ENCODE measurements around the gene NAV2. TPM values are rescaled to one million over a fixed set of nuclear protein-coding genes. Genes with fewer than 3 reads are reported as not detected.

Gene NAV2
- polyA plus RNA-seq, 1 experiment: 5.1 TPM

DNA sequence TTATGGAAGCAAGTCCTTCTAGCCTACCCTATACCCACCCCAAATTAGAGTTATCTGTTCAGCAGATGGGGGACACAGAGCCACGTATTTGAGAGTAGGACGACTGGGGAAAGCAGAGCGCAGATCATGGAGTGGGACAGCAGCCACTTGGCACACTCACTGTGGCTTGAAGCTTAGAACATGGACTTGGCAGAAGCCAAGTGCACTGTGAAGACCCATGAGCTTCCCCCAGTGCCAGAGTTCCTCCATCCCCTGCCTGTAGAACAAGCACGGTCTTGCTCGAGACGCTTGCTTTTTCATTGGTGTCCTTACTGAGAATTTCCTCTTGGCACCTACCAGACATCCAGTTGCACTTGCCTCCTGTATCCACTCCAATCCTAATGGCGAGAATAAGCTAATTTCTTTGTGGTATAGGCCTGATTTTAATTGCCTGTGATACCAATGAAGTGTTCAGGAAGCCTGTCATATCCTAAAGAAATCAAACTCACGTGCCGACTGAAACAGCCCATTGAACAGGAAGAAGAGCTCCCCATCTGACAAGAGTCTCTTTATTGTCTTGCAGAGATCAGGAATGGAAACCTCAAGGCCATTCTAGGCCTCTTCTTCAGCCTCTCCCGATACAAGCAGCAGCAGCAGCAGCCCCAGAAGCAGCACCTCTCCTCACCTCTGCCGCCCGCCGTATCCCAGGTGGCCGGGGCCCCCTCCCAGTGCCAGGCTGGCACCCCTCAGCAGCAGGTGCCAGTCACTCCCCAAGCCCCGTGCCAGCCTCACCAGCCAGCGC is 166.9 kb downstream of the NAV2 start:
- Histone ChIP-seq H3K4me3 (ENCODE audit: low read depth, low read length) (no peak overlapping the region), H3K27me3 (ENCODE audit: control insufficient read depth, insufficient read depth, low read length) (no peaks in the 10 kb centered on the region), H3K9me3 (ENCODE audit: control insufficient read depth, insufficient read depth, low read length) (no peaks in the 10 kb centered on the region), H3K27ac (ENCODE audit: low read depth, low read length) (no peak overlapping the region)
- POLR2A ChIA-PET: no interaction called here
- TF ChIP-seq CTCF (IDR thresholded peaks at IDR 0.05; ENCODE audit: low read depth, low read length): no peak
- CTCF ChIA-PET: interaction anchor here (1.2 kb wide), 1 partner anchor 25 kb away, joined by 3 read pairs; no protein-coding TSS in a partner anchor
- DNase-seq (ENCODE audit: low read depth, low spot score): no peak

DNA sequence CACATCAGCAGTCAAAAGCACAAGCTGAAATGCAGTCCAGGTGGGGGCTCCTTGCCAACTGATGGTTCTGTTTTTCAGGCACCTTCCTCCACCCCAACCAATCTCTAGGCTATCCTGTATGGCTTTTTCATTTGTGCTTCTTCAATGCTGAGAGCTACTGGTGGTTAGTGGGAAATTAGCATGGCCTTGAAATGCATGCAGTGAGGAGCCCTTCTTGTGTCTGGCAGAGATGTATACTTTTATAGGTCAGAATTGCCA is 167.4 kb downstream of the NAV2 start:
- CTCF ChIA-PET: no interaction called here

DNA sequence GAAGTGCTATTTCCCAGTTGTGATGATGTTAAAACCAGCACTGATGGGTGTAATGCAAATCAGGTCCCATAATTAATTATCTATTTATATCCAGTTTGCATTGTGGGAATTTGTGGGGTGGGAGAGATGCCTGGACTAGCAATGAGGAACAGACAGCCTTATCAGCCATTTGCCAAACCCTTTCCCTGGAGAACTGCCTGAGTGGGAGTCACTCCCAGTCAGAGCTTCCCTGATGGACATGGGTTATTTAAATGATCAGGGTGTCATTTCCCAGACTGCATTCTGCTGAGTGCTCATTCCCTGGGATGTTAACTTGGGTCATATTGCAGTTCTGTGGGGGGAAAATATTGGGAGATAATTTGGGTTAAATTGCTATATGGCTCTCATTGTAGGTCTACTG is 168.5 kb downstream of the NAV2 start:
- H3K27me3 ChIP-seq (ENCODE audit: control insufficient read depth, insufficient read depth, low read length): no peaks in the 10 kb centered on the region
- no peak for DNase-seq (ENCODE audit: low read depth, low spot score)
- no peaks in the 10 kb centered on the region for H3K9me3 ChIP-seq (ENCODE audit: control insufficient read depth, insufficient read depth, low read length)
- H3K4me3 ChIP-seq (ENCODE audit: low read depth, low read length): no peak overlapping the region
- TF ChIP-seq CTCF (IDR thresholded peaks at IDR 0.05; ENCODE audit: low read depth, low read length): no peak
- H3K27ac ChIP-seq (ENCODE audit: low read depth, low read length): no peak overlapping the region
- CTCF ChIA-PET: interaction anchor here (1.8 kb wide), 1 partner anchor 22 kb away, joined by 7 read pairs; no protein-coding TSS in a partner anchor
- POLR2A ChIA-PET: no interaction called here

More for the DNA sequence above, 167.4 kb downstream of the NAV2 start:
- POLR2A ChIA-PET: no interaction called here
- no peak for DNase-seq (ENCODE audit: low read depth, low spot score)
- no peak for TF ChIP-seq CTCF (IDR thresholded peaks at IDR 0.05; ENCODE audit: low read depth, low read length)
- no peaks in the 10 kb centered on the region for H3K27me3 ChIP-seq (ENCODE audit: control insufficient read depth, insufficient read depth, low read length)
- no peak overlapping the region for H3K27ac ChIP-seq (ENCODE audit: low read depth, low read length)
- H3K9me3 ChIP-seq (ENCODE audit: control insufficient read depth, insufficient read depth, low read length): no peaks in the 10 kb centered on the region
- H3K4me3 ChIP-seq (ENCODE audit: low read depth, low read length): no peak overlapping the region

DNA sequence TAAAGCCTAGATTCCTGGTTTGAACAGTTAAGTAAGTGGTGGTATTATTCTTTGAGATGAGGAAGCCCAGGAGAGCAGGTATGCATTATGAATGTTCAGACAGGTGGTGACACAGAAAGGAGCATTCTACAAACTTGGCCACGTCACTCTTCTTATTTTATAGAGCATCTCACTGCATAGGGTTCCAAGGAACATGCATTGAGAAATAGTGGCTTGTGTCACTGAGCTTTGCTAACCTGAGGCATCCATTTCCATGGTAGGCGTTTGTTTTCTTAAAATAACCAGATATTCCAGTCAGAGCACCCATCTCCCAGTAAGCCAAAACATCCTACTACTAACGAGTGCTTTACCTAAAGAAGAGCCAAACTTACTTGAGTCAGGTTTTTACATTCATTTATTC is 169.7 kb downstream of the NAV2 start:
- no peak for TF ChIP-seq CTCF (IDR thresholded peaks at IDR 0.05; ENCODE audit: low read depth, low read length)
- no peak for DNase-seq (ENCODE audit: low read depth, low spot score)
- Histone ChIP-seq H3K27ac (ENCODE audit: low read depth, low read length) (no peak overlapping the region), H3K9me3 (ENCODE audit: control insufficient read depth, insufficient read depth, low read length) (no peaks in the 10 kb centered on the region), H3K27me3 (ENCODE audit: control insufficient read depth, insufficient read depth, low read length) (no peaks in the 10 kb centered on the region), H3K4me3 (ENCODE audit: low read depth, low read length) (no peak overlapping the region)
- ChIA-PET CTCF (interaction anchor here (1.0 kb wide), 2 partner anchors 41 to 325 kb away, joined by 3 read pairs; no protein-coding TSS in a partner anchor), POLR2A (no interaction called here)

DNA sequence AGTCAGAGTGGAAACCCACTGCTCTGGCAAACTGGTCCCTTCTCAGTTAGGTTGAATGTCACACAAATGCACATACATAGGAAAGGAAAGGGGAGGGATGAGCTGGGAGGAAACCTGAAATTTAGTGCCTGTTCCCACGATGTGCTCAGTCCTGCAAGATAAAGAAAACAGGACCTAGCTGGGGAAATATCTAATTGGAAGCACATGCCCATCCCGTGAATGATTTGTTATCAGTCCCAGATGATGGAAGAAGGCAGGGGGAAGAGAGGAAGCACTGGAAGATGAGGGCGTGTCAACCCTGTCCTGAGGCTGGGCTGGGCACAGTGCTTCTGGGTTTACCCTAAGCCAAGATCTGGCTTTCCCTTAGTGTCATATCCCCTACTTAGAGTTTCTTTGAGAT is 173.9 kb downstream of the NAV2 start:
- no peak overlapping the region for H3K27ac ChIP-seq (ENCODE audit: low read depth, low read length)
- H3K9me3 ChIP-seq (ENCODE audit: control insufficient read depth, insufficient read depth, low read length): no peaks in the 10 kb centered on the region
- ChIA-PET CTCF (interaction anchor here (0.9 kb wide), 1 partner anchor 17 kb away, joined by 7 read pairs; no protein-coding TSS in a partner anchor), POLR2A (no interaction called here)
- no peak overlapping the region for H3K4me3 ChIP-seq (ENCODE audit: low read depth, low read length)
- H3K27me3 ChIP-seq (ENCODE audit: control insufficient read depth, insufficient read depth, low read length): no peaks in the 10 kb centered on the region
- TF ChIP-seq CTCF (IDR thresholded peaks at IDR 0.05; ENCODE audit: low read depth, low read length): no peak
- DNase-seq (ENCODE audit: low read depth, low spot score): no peak
